SKM-1 treated with dmso at 0.1 percent for 144 hours (cell line): ENCODE measurements around the gene CXXC5.

Experiments used
- DNase-seq: peaks from one replicate; lab custom pipeline; 2025; ENCODE audit not compliant: unreplicated experiment; lab: John Stamatoyannopoulos, UW

The CXXC5 gene

DNA sequence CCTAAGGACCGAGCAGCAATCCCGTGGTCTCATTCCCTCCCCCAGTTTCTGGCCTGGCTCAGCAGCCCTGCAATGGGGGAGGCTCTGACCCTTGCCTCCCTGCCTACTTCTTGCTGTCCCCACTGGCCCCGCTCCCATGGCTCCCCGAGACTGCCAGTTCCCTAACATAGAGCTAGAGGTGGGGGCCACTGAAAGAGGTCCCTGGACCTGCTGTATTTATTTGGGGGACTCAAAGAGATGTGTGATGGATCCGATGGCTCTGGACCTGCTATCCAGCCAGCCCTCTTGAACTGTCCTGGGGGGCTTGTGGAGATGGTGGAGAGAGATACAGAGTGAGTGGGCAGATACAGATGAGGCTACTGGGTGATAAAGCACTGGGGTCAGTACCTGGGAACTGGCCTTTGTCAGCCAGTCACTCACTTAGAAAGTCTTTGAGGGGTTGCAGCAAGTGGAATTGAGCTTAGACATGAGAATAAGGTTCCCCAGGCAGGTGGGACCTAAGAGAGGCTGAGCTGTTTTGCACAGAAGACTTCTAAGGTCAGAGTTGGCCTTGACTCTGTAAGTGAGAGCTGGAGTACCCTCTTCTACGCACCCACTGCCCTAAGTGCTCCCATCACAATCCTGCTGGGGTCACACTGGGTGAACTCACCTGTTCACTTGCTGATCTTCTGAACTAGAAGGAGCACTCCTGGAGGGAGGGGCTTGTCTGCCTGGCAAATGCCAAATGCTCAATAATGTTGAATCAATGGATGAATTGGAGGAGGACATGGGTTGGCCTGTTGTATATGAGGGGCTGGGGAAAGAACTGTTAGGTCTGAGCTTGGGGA is 42.9 kb downstream of the CXXC5 start:
- no peak for DNase-seq

DNA sequence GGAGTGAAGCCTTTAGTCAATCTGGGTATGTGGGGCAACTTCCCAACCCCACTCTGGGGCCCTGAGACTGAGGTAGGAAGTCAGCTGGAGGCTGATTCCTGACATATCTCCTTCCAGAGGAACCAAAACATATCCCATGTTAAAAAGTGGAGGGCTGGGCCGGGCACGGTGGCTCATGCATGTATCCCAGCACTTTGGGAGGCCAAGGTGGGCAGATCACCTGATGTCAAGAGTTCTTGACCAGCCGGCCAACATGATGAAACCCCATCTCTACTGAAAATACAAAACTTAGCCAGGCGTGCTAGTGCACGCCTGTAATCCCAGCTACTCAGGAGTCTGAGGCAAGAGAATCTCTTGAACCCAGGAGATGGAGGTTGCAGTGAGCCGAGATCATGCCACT is 44.0 kb downstream of the CXXC5 start:
- no peak for DNase-seq

DNA sequence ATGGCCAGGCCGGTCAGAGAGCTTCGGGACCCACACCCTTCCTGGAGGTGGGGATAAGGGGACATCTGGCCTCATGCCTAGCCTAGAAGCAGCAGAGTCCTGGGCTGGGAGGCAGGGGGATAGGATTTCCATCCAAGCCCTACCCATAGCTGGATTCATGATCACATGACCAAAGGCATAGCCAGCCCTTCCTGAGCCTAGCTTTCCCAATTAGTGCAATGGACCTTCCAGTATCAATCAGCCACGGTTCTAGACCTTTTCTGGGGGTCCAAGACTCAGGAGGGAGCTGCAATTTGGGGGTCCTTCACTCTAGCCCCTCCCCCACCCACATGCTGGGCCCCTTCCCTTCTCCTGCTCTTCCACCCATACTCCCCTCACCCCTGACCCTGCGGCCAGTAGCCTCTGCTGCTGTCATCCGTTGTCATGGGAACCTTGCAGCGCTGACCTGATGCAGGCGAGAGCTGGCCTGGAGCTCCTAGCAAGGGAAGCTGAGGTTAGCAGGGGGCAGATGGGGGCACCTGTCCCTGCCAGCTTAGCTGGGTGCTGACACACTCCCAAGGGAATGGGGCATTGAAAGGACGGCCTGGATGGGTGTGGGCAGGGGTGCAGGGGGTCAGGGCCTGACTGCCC is 44.6 kb downstream of the CXXC5 start:
- DNase-seq: no peak

DNA sequence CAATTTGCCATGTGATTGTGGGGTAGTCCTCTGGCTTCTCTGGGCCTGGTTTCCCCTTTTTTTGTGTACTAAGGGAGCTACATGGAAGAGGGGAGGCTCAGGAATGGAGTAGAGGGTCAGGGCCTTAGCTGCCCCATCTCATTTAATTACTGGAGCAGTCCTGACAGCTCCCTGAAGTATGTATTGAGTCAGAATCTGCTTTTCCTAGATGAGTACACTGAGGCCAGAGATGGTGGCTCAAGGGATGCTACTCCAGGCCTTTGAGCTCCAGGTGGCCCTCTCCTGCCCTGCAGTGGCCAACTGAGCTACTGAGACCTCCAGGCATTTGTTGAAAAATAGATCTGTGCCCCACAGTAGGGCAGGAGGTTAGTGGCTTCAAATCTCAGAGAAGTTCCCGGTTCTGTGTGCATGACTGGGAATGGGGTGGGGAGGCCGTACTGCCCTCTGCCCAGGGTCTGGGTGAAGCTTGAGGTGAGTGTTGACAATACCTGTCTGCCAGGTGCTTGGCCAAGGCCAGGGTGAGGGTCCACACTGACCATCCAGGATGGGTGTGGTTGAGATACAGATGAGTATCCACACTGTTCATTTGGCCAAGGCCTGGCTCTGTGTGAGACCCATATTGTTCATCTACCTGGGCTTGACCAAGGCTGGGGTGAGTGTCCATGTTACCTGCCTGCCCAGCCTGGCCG is 45.7 kb downstream of the CXXC5 start:
- DNase-seq: no peak

DNA sequence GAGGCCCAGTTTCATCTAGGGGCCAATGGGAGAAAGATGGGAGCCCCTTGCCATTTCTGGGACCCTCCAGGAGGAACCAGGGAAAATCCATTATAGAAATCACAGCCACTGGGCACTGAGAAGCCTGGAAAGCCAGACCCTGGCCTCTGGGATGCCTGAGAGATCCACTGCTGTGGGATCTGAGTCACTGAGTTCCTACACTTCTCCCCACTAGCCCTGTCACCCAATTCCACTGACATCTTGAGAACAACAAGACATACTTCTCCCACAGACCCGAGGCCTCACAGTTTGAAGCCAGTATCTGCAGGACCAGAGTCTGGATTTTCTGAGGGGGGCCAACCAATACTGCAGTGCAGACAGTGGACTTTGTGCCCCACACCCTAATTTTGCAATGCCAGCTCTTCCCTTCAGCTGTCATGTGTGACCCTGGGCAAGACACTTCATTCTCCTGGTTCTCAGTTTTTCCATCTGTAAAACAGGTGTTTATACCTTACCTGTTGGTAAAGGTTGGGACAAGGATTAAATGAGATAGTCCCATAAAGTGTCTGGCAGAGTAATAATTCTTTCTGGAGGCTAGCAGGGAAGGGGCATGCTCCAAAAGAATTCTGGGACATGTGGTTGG is 46.5 kb downstream of the CXXC5 start:
- DNase-seq: no peak

DNA sequence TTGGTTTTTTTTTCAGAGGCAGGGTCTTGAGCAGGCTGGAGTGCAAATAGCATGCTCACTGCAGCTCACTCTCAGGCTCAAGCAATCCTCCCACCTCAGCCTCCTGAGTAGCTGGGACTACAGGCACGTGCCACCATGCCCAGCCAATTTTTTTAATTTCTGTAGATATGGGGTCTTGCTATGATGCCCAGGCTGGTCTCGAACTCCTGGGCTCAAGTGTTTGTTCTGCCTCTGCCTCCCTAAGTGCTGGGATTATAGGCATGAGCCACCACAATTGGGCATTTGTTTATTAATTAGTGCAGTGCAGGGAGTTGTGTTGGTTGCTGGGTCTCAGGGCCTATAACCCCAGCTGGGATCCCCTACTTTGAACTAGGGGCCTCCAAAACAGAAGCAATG is 47.0 kb downstream of the CXXC5 start:
- no peak for DNase-seq

DNA sequence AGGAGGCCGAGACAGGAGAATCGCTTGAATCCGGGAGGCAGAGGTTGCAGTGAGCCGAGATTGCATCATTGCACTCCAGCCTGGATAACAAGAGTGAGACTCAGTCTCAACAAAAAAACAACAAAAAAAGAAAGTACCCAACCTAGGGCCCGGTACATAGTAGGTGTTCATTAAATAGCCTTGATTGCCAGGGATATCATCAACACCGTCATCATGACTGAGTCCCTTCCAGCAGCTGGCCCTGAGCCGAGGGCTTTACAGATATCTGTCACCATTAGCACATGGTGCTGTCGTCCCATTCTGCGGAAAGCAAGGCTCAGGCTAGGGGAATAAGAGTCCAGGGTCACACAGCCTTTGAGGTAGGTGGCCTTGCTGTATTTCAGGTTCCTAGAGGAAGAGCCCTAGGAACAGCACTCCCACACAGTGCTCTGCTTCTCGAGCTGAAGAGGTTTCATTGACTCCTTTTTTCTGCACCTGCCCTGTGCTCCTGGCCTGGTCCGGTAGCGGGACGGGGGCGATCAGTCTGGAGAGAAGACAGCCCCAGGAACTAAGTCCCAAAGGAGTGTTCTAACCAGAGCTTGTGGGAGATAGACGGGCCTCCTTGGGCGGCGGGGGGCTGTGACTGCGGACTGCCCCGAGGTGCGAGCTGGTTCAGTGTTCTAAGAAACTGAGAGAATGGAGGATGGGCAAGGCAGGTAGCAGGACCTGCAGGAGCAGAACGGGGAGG is 48.2 kb downstream of the CXXC5 start:
- no peak for DNase-seq

DNA sequence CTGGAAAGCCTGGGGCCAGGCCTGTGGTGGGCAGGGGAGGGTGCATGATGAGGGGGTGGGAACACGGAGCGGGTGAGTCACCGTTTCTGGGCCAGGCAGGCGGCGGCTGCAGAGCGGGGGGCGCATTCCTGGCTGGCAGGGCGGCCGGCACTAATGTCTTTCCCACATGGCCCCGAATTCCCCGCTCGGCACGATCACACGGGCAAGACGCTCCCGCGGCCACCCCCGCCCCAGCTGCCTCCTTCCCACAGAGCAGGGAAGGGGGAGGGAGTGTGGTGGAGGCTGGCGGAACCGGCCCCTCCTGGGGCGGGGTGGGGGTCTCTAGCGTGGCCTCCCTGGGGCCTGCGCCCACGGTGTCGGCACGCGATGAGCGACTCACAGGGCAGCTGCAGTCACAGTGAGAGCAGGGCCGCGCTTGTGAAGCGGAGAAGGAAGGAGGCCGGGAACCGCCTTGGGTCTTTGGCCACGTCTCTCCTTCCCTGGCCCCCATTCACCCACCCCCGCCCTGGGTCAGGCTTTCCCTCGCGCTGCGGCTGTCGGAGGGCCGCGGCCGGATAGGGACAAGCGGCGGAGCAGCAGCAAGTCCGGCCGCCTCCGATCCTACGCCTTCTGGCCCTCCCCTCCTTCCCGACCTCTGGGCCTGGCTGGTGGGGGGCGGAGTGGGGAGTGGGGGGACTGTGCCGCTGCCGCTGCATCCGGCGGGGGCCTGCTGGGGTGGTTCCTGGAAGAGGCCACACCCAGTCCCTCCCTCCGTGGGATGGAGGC is 48.9 kb downstream of the CXXC5 start:
- DNase-seq: no peak

DNA sequence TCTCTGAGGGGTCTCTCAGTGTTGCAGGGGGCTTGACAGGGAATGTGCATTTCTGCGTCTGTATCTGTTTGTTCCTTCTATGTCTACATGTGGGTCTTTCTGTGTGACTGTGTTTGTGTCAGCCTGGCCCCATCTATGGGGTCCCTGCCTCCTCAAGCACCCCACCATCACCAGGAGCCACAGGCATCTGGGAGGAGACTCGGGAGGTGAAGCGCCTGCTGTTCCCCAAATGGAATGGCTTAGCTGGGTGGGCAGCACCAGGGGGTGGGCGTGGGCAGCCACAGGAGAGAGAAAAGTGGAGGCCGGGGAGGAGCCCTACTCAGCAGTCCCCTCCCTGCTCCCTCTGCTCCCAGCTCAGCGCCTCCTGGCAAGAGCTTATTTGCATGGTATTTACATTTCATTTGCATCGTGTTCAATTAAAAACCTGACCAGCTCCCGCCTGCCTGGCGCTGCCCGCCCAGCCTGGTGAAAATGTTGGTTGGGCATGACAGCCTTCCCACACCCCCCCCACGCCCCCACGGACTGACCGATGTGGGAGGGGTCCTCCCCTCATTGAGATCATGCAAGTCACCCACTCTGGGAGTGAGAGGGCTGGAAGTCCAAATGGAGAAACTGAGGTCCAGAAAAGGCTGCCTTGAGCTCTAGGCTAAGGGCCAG is 50.5 kb downstream of the CXXC5 start:
- DNase-seq: no peak

DNA sequence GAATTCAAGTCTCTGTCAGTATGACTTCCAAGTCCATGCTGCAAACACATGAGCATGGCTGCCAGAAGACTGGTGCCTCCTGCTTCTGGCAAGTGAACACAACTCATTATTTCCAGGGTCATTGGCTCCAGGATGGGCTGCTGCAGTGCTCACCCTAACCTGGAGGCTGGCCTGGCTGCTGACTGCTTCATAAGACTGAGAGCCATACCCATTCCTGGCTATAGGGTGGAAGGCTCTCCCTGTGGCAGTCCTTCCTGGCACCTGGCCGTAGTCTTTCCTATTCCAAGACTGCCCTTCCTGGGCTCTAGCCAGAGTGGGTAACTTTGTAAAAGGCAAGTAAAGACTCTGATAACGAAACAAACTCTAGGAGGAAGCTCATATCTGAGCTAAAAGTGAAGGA is 51.2 kb downstream of the CXXC5 start:
- no peak for DNase-seq

DNA sequence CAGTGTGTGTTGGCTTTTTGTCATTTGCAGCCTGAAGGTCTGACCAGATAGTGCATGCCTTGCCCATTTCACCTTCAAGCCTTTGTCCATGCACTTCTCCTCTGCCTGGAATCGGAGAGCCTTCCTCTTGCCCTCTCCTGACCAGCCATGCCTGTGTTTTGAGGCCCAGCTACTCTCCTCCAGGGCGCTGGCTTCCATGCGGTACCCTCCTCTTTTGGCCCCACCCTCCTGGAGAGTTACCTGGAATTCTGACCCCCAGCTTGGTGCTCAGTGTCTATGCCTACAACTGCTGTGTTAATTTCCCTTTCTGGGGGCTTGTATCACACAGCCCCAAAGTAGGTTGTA is 52.5 kb downstream of the CXXC5 start:
- DNase-seq: no peak

DNA sequence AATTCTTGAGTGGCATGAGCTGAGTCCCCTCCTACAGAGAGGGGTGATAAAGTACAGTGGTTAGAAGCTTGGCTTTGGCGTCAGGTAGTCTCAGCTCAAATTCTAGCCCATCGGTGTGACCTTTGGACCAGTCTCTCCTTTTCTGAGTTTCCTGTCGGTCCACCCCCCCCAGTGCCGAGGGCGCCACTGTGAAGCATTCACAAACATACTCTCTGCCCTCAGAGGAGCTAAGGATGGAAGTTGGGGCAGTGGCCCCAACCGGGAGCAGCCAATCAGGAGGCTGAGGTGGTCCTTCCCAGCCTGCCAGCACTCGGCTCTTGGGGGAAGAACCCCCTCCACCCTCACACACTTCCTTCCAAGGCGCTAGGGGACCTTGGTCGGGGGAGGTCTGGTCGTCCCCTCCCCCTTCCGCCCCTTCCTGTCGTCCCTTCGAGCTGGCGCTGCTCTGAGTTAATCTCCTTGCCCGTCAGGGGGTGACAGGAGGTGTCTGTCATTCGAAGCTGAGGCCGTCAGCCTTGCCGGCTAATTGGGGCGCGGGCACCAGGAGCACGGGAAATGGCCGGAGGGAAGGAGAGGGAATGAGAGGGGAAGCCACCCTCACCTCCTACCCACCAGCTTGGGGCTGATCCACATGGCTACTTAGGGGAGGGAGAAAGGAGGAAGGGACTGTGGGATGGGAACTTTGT is 53.0 kb downstream of the CXXC5 start:
- no peak for DNase-seq

DNA sequence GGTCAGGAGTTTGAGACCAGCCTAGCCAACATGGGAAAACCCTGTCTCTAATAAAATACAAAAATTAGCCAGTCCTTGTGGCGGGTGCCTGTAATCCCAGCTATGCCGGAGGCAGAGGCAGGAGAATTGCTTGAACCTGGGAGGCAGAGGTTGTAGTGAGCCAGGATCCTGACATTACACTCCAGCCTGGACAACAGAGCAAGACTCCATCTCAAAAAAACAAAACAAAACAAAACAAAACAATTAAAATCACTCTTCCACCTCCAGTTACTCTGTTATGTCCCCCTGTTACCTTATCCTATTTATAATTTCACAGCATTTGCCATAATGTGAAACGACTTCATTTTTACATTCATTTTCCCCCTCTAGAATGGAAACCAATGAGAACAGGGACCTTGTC is 54.4 kb downstream of the CXXC5 start:
- no peak for DNase-seq

DNA sequence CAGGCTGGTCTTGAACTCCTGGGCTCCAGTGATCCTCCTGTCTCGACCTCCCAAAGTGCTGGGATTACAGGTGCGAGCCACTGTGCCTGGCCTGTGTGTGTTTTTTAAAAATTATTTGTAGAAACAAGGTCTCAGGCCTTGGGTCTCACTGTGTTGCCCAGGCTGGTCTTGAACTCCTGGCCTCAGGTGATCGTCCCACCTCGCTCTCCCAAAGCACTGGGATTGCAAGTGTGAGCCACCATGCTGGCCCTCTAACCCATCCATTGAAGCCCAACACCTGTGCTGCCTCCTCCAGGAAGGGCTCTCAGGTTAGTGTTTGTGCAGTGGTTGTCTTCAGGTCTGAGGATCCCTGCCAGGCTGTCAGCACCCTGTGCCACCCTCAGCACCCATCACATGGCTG is 56.6 kb downstream of the CXXC5 start:
- DNase-seq: no peak

DNA sequence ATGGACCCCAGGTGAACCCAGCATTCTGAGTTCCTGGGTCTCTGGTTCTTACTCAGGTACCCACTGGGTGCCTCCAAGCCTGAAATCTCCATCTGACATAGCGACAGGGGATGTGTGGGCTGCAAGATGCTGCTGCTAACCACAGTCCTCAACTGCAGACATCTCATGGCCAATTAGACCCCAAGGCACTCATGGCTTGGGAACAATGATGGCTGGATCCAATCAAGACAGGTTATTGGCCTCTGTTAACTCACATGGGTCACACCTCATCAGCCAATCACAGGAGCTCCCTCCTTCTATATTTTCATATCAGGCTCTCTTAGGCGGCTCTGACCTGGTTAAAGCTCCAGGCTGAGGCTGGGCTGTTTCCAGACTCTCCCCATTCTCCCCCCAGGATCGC is 57.0 kb downstream of the CXXC5 start:
- no peak for DNase-seq

DNA sequence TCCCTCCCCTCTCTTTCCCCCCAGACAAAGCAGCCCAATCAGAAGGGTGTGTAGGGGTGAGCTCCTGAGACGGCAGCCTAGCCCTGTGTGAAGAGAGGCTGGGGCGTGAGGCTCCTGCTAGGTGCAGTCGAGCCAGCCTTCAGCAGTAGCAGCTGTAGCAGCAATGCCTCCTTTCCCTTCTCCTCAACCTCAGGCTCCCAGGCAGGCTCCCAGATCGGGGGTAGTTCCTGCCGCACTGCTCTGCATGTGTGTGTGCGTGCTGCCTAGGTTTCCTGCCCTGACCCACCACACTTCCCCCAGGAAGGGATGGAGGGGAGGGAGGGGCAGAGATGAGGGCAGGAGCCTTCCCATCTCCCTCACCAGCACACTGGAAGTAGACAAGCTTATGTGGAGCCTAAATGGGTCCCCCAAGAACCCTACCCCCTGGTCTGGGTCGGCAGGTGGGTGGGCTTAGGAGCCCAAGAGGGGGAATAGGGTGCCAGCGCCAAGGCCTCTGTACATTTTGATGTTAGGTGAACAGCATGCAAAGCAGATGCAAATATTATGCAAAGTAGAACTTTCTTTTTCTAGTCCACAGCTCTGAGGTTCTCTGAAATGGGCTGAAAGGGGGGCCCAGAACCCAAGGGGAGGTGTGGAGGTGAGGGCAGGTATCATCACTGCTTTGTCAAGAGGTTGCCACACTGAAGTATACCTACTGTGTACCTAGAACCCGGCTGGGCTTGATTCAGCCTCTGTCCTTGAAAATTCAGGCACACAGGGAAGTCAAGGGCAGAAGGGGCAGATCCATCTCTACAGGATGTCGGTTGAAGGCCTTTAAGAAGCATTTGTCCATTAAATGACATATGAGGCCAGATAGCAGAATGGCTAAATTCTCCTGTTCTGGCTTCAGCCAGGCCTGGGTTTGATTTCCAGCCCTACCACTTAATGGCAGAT is 57.8 kb downstream of the CXXC5 start:
- no peak for DNase-seq

DNA sequence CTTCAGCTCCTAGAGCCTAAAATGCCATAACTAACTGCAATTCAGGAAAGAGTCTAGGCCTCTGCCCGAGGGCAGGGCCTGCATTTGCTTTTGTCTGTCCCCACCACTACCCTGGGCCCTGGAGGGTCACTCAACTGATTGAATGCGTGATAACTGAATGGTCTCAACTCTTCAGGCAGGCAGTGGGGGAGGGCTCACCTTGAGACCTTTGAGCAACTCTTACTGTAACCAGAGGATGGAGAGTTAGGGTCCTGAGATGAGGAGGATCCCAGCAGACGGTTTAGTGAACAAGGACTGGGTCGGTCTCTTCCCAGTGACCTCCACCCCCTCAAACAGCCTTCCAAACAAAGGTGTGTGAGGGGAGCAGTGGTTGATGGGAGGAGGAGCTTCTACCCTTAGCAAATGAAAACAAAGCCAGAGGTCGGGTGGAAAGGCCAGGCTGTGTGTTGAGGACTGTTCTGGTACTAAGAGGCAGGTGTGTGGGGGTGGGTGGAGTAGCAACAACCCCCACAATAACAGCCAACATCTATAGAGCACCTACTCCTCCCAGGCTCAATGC is 59.4 kb downstream of the CXXC5 start:
- DNase-seq: no peak

DNA sequence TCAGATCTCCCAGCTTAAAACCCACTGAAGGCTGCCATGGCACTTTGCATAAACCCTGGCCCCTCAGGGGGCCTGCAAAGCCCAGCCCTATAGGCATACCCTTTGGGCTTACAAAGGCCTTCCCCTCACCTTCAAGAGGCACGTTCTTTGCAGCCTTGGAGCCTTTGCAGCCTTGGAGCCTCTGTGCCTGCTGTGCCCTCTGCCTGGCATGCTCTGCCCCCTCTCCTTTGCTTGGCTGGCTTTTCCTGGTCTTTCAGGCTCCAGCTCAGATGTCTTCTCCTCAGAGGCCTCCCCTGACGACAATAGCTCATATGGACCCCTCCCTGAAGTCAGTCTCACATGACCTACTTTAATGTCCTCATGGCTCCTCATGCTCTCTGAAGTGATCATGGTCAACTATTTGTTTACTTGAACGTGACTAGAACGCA is 60.3 kb downstream of the CXXC5 start:
- no peak for DNase-seq
